ENCODE data around the gene MBNL1.

MBNL1 gene

DNA sequence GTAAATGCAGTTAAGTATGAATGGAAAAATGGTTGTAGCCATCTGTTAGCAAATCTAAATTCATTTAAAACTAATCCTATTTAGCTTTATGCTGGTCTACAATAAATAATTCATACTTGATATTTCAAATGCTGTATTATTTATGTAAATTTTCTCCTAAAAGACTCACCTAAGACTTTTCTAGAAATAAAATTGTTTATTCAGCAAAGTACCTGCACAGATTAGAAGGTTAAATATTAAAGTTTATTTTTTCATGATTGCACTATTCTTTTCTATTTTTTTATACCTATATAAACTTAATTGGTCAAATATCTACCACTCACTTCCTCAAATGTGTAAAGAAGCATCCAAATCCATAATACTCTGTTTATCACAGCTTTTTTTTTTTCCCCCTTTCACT lies 45.2 kb downstream of the MBNL1 start:
- Histone ChIP-seq H3F3A (ENCODE audit: insufficient read depth, low read length) (no peaks in the 10 kb centered on the region; the same call in 1 of the 2 replicates), H3K9me2 (replicated peaks; ENCODE audit: insufficient read depth, low read length) (no peaks in the 10 kb centered on the region), H3K4me2 (ENCODE audit: low read depth, low read length) (no peak overlapping the region), H3K4me1 (ENCODE audit: low read length) (0 out of 2 replicates have a peak, but pooled peaks cover 2% of the 10 kb centered on the region), H3K4me3 (ENCODE audit: low read length) (no peak overlapping the region), H3K9ac (ENCODE audit: low read length) (no peak overlapping the region), H3K36me3 (replicated peaks; ENCODE audit: insufficient read depth, low read length) (no peaks in the 10 kb centered on the region; the same call in 1 of the 2 replicates), H2AFZ (ENCODE audit: low read length) (no peak overlapping the region), H3K27me3 (replicated peaks; ENCODE audit: insufficient read depth, low read length) (no peaks in the 10 kb centered on the region), H3K79me2 (ENCODE audit: low read length) (peaks cover 100% of the 10 kb centered on the region), H3K27ac (ENCODE audit: low read length) (no peak overlapping the region), H4K20me1 (ENCODE audit: insufficient read depth, low read length) (peaks cover 34% of the 10 kb centered on the region), H3K9me3 (replicated peaks; ENCODE audit: insufficient read depth, low read length) (no peaks in the 10 kb centered on the region)
- no peak for TF ChIP-seq EZH2 (optimal IDR thresholded peaks at IDR 0.05; ENCODE audit: low read depth, low read length)
- no peak for DNase-seq

DNA sequence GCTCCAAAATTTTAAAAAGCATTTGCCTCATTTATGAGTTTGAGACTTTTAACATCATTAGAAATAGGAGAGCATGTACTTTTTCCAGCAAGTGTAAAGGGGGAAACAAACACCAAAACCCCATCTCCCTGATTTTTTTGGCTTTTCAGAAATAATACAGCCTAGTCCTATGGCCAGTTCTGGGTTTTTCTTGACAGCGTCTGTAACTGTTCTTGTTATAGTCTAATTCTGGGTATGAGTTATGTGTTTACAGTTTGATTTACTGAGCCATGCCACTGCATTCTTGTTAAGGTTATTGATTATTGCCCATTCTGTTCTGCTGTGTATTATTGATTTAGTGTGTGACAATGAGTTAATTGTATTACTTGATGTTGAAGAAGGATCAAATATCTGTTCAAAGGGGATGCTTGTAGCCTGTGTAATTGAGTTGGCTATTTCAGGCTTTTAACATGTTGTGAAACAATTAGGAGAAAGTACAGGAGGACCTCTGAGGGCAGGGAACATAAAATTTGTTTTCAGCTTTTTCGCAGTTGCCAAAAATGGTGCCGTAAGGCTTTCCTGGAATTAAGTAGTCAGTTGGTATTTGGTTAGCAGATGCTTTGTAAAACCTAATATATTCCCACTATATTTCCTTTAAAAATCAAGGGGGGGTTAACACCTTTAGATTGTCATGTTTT lies 46.1 kb downstream of the MBNL1 start:
- H3K9ac ChIP-seq (ENCODE audit: low read length) = no peak overlapping the region
- no peaks in the 10 kb centered on the region for H3K9me2 ChIP-seq (replicated peaks; ENCODE audit: insufficient read depth, low read length)
- H3K79me2 ChIP-seq (ENCODE audit: low read length) = peaks cover 100% of the 10 kb centered on the region
- H3K4me3 ChIP-seq (ENCODE audit: low read length) = no peak overlapping the region
- H2AFZ ChIP-seq (ENCODE audit: low read length) = no peak overlapping the region
- H3K4me2 ChIP-seq (ENCODE audit: low read depth, low read length) = no peak overlapping the region
- no peak overlapping the region for H3K27ac ChIP-seq (ENCODE audit: low read length)
- H3F3A ChIP-seq (ENCODE audit: insufficient read depth, low read length) = no peaks in the 10 kb centered on the region
- H3K27me3 ChIP-seq (replicated peaks; ENCODE audit: insufficient read depth, low read length) = no peaks in the 10 kb centered on the region
- no peaks in the 10 kb centered on the region; the same call in 1 of the 2 replicates for H3K36me3 ChIP-seq (replicated peaks; ENCODE audit: insufficient read depth, low read length)
- H3K4me1 ChIP-seq (ENCODE audit: low read length) = peaks cover 8% of the 10 kb centered on the region; the same call in 1 of the 2 replicates
- H4K20me1 ChIP-seq (ENCODE audit: insufficient read depth, low read length) = peaks cover 29% of the 10 kb centered on the region; the same call in 1 of the 2 replicates
- TF ChIP-seq EZH2 (optimal IDR thresholded peaks at IDR 0.05; ENCODE audit: low read depth, low read length) = no peak
- TF ChIP-seq EZH2phosphoT487 (IDR thresholded peaks at IDR 0.05; ENCODE audit: low read length) = no peak
- TF ChIP-seq, protein P1, sequence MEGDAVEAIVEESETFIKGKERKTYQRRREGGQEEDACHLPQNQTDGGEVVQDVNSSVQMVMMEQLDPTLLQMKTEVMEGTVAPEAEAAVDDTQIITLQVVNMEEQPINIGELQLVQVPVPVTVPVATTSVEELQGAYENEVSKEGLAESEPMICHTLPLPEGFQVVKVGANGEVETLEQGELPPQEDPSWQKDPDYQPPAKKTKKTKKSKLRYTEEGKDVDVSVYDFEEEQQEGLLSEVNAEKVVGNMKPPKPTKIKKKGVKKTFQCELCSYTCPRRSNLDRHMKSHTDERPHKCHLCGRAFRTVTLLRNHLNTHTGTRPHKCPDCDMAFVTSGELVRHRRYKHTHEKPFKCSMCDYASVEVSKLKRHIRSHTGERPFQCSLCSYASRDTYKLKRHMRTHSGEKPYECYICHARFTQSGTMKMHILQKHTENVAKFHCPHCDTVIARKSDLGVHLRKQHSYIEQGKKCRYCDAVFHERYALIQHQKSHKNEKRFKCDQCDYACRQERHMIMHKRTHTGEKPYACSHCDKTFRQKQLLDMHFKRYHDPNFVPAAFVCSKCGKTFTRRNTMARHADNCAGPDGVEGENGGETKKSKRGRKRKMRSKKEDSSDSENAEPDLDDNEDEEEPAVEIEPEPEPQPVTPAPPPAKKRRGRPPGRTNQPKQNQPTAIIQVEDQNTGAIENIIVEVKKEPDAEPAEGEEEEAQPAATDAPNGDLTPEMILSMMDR (IDR thresholded peaks at IDR 0.05; ENCODE audit: low read length) = no peak
- H3K9me3 ChIP-seq (replicated peaks; ENCODE audit: insufficient read depth, low read length) = no peaks in the 10 kb centered on the region
- no peak for DNase-seq

DNA sequence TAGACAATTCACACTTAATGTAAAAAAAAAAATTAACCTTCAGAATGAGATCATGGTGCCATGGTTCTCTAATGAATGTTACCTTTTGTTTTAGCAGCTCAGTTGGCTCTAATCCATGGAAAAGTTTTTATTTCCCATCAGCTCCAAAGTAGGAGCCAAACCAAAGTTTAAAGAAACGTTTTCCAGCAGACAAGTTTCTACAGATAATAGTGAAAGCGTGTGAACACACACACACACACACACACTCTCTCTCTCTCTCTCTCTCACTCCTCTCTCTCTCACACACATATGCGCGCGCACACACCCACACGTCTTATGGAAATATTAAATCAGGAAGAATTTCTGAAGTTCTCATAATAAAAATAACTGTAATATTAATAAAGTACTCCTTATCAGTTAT lies 46.9 kb downstream of the MBNL1 start:
- Histone ChIP-seq H3K4me3 (ENCODE audit: low read length) (no peak overlapping the region), H3K9me3 (replicated peaks; ENCODE audit: insufficient read depth, low read length) (no peaks in the 10 kb centered on the region), H3K9ac (ENCODE audit: low read length) (no peak overlapping the region), H4K20me1 (ENCODE audit: insufficient read depth, low read length) (peaks cover 21% of the 10 kb centered on the region; the same call in 1 of the 2 replicates), H3K9me2 (replicated peaks; ENCODE audit: insufficient read depth, low read length) (no peaks in the 10 kb centered on the region), H2AFZ (ENCODE audit: low read length) (no peak overlapping the region), H3K36me3 (replicated peaks; ENCODE audit: insufficient read depth, low read length) (no peaks in the 10 kb centered on the region; the same call in 1 of the 2 replicates), H3F3A (ENCODE audit: insufficient read depth, low read length) (0 out of 2 replicates have a peak, but pooled peaks cover 7% of the 10 kb centered on the region), H3K27me3 (replicated peaks; ENCODE audit: insufficient read depth, low read length) (no peaks in the 10 kb centered on the region), H3K4me2 (ENCODE audit: low read depth, low read length) (no peak overlapping the region), H3K27ac (ENCODE audit: low read length) (no peak overlapping the region), H3K79me2 (ENCODE audit: low read length) (peaks cover 100% of the 10 kb centered on the region), H3K4me1 (ENCODE audit: low read length) (peaks cover 16% of the 10 kb centered on the region)
- TF ChIP-seq EZH2phosphoT487 (IDR thresholded peaks at IDR 0.05; ENCODE audit: low read length) (no peak), EZH2 (optimal IDR thresholded peaks at IDR 0.05; ENCODE audit: low read depth, low read length) (no peak)
- TF ChIP-seq, protein P1 (IDR thresholded peaks at IDR 0.05; ENCODE audit: low read length) = no peak
- no peak for DNase-seq

DNA sequence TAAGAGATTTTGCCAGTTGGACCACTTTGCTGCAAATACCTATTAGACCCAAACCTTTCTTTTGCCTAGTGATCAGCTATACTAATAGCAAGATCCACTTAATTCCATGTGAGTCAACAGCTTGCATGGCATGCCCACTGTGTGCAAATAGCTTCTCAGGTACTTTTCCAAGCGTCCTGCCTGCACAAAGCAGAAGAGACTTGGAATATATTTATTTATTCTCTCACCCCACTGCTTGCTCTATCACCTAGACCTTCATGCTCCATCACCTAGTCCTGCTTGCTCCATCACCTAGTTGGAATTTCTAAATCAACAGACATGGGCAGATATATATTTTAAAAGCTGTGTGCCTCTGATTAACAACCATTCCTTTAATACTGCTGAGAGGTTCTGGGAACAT lies 47.6 kb downstream of the MBNL1 start:
- H3K9me3 ChIP-seq (replicated peaks; ENCODE audit: insufficient read depth, low read length) = no peaks in the 10 kb centered on the region
- TF ChIP-seq, protein P1 (IDR thresholded peaks at IDR 0.05; ENCODE audit: low read length) = no peak
- TF ChIP-seq EZH2 (optimal IDR thresholded peaks at IDR 0.05; ENCODE audit: low read depth, low read length) = no peak
- no peak for TF ChIP-seq EZH2phosphoT487 (IDR thresholded peaks at IDR 0.05; ENCODE audit: low read length)
- H3K79me2 ChIP-seq (ENCODE audit: low read length) = peaks cover 100% of the 10 kb centered on the region
- no peak overlapping the region for H3K4me2 ChIP-seq (ENCODE audit: low read depth, low read length)
- no peaks in the 10 kb centered on the region; the same call in 1 of the 2 replicates for H3K36me3 ChIP-seq (replicated peaks; ENCODE audit: insufficient read depth, low read length)
- no peaks in the 10 kb centered on the region for H3K27me3 ChIP-seq (replicated peaks; ENCODE audit: insufficient read depth, low read length)
- H3K4me3 ChIP-seq (ENCODE audit: low read length) = no peak overlapping the region
- peaks cover 23% of the 10 kb centered on the region for H3K4me1 ChIP-seq (ENCODE audit: low read length)
- H3K27ac ChIP-seq (ENCODE audit: low read length) = no peak overlapping the region
- no peak overlapping the region for H3K9ac ChIP-seq (ENCODE audit: low read length)
- no peak for DNase-seq
- no peak overlapping the region for H2AFZ ChIP-seq (ENCODE audit: low read length)
- H4K20me1 ChIP-seq (ENCODE audit: insufficient read depth, low read length) = peaks cover 20% of the 10 kb centered on the region; the same call in 1 of the 2 replicates
- peaks cover 14% of the 10 kb centered on the region; the same call in 1 of the 2 replicates for H3F3A ChIP-seq (ENCODE audit: insufficient read depth, low read length)
- no peaks in the 10 kb centered on the region for H3K9me2 ChIP-seq (replicated peaks; ENCODE audit: insufficient read depth, low read length)
